ENCODE measurements around the gene PRIMPOL. TPM values are rescaled to one million over a fixed set of nuclear protein-coding genes. Genes with fewer than 3 reads are reported as not detected.
"Not testable (repeated sequence)": the region's sequence is repeated elsewhere in the genome, so short reads cannot be mapped to it uniquely, and the experiment has no call there.

PRIMPOL gene, protein sequence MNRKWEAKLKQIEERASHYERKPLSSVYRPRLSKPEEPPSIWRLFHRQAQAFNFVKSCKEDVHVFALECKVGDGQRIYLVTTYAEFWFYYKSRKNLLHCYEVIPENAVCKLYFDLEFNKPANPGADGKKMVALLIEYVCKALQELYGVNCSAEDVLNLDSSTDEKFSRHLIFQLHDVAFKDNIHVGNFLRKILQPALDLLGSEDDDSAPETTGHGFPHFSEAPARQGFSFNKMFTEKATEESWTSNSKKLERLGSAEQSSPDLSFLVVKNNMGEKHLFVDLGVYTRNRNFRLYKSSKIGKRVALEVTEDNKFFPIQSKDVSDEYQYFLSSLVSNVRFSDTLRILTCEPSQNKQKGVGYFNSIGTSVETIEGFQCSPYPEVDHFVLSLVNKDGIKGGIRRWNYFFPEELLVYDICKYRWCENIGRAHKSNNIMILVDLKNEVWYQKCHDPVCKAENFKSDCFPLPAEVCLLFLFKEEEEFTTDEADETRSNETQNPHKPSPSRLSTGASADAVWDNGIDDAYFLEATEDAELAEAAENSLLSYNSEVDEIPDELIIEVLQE
- 11.9 and 14.5 TPM in 2 replicates for total RNA-seq
- polyA plus RNA-seq, result 9.1 and 10.3 TPM in 2 replicates

DNA sequence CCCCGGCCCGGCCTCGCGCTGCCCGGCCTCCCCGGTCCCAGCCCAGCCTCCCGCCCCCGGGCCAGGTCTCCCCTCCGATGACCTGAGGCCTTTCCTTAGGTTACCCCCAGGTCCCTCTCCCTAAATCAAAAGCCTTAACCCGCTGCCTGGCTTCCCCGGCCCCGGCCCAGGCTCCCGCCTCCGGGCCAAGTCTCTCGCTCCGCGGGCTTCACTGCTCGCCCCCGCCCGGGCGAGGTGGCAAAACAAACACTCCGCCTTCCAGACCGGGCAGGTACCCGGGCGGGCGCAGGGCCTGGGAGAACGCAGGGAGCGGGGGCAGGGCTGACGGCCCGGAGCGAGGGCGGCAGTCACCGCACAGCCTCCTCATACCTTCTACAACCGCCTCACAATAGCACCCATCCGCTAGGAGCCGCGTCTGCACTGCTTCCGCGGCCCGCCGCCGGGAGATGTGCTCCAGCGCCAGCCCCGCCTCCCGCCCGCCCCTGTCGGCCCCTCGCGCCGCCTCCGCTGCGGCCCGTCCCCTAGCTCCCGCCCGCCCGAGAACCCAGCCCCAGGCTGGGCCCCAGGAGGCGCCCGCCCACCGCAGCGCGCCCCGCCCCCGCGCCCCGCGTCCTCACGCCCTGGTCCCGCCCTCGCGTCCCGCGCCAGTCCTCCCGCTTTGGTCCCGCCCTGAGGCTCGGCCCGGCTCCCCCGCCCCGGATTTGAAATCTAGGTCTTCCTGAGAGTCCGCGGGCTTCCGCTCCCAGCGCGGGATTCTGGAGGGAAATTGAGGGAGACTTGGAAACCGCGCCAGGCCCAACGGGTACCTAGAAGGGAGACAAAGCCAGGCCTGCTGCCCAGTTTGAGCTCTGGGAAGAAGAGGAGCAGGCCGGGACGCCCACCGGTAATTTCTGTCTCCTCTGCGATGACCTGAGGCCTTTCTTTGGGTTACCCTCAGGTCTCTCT is at the start of gene PRIMPOL, which contains the start of gene CASP3:
Gene PRIMPOL (plus strand): TSS at position 713 of the 945 bp plus-strand sequence. CDS start 7,403 bp downstream, outside the sequence.
Gene CASP3 (minus strand): TSS at position 422 of the 945 bp plus-strand sequence. CDS start 10,994 bp downstream, outside the sequence.
- Histone ChIP-seq H3K9me3 (ENCODE audit: low read depth) (no peaks in the 10 kb centered on the region), H3K36me3 (replicated peaks; ENCODE audit: insufficient read depth, low read depth) (no peaks in the 10 kb centered on the region), H3K4me1 (ENCODE audit: insufficient read depth) (peaks cover 26% of the 10 kb centered on the region), H3K4me3 (peak within 1 kb of the TSS; percentile 94), H3K27me3 (no peaks in the 10 kb centered on the region), H2AFZ (peak within 1 kb of the TSS; percentile 91), H3K27ac (peak within 1 kb of the TSS; percentile 99), H3K79me2 (peaks cover 55% of the 10 kb centered on the region), H4K20me1 (ENCODE audit: insufficient read depth, poor library complexity, severe bottlenecking) (peaks cover 24% of the 10 kb centered on the region), H3K4me2 (peak within 1 kb of the TSS; percentile 89), H3K9me2 (replicated peaks; ENCODE audit: insufficient read depth) (no peaks in the 10 kb centered on the region)
- TF ChIP-seq, protein P1, sequence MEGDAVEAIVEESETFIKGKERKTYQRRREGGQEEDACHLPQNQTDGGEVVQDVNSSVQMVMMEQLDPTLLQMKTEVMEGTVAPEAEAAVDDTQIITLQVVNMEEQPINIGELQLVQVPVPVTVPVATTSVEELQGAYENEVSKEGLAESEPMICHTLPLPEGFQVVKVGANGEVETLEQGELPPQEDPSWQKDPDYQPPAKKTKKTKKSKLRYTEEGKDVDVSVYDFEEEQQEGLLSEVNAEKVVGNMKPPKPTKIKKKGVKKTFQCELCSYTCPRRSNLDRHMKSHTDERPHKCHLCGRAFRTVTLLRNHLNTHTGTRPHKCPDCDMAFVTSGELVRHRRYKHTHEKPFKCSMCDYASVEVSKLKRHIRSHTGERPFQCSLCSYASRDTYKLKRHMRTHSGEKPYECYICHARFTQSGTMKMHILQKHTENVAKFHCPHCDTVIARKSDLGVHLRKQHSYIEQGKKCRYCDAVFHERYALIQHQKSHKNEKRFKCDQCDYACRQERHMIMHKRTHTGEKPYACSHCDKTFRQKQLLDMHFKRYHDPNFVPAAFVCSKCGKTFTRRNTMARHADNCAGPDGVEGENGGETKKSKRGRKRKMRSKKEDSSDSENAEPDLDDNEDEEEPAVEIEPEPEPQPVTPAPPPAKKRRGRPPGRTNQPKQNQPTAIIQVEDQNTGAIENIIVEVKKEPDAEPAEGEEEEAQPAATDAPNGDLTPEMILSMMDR (IDR thresholded peaks at IDR 0.05; ENCODE audit: poor library complexity), result peak; percentile 30
- TF ChIP-seq EZH2phosphoT487 (IDR thresholded peaks at IDR 0.05; ENCODE audit: low read depth, severe bottlenecking, unreplicated experiment), result no peak
- WGBS (ENCODE audit: low lambda C conversion rate, missing lambda C conversion rate), result 2% methylated on average over 42 of the region's 90 CpGs
- peak; percentile 98 for DNase-seq (ENCODE audit: low spot score)

- H3K4me2 ChIP-seq; H3K27ac ChIP-seq; H3K36me3 ChIP-seq (replicated peaks; ENCODE audit: insufficient read depth, low read depth); H3K79me2 ChIP-seq; H3K4me1 ChIP-seq (ENCODE audit: insufficient read depth); H4K20me1 ChIP-seq (ENCODE audit: insufficient read depth, poor library complexity, severe bottlenecking); H3K9me2 ChIP-seq (replicated peaks; ENCODE audit: insufficient read depth); H3K27me3 ChIP-seq; H3K9me3 ChIP-seq (ENCODE audit: low read depth); H3K4me3 ChIP-seq; H2AFZ ChIP-seq; DNase-seq (ENCODE audit: low spot score): not testable (repeated sequence)
- WGBS (ENCODE audit: low lambda C conversion rate, missing lambda C conversion rate), result 86% methylated on average over 8 of the region's 8 CpGs
These were observed 48.6 kb upstream of the PRIMPOL start for GRCh38 chr4:184600982-184601381.

DNA sequence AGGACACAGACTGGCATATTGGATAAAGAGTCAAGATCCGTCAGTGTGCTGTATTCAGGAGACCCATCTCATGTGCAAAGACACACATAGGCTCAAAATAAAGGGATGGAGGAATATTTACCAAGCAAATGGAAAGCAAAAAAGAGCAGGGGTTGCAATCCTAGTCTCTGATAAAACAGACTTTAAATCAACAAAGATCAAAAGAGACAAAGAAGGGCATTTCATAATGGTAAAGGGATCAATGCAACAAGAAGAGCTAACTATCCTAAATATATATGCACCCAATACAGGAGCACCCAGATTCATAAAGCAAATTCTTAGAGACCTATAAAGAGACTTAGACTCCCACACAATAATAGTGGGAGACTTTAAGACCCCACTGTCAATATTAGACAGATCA is 46.7 kb upstream of the PRIMPOL start:
- not testable (repeated sequence) for H3K79me2 ChIP-seq; H4K20me1 ChIP-seq (ENCODE audit: insufficient read depth, poor library complexity, severe bottlenecking); H3K4me1 ChIP-seq (ENCODE audit: insufficient read depth); H3K27ac ChIP-seq; H3K4me3 ChIP-seq; H3K4me2 ChIP-seq; H3K27me3 ChIP-seq; H3K9me3 ChIP-seq (ENCODE audit: low read depth); H3K9me2 ChIP-seq (replicated peaks; ENCODE audit: insufficient read depth); DNase-seq (ENCODE audit: low spot score); H3K36me3 ChIP-seq (replicated peaks; ENCODE audit: insufficient read depth, low read depth); H2AFZ ChIP-seq
- WGBS (ENCODE audit: low lambda C conversion rate, missing lambda C conversion rate), result 0% methylated on average over 1 of the region's 1 CpG

DNA sequence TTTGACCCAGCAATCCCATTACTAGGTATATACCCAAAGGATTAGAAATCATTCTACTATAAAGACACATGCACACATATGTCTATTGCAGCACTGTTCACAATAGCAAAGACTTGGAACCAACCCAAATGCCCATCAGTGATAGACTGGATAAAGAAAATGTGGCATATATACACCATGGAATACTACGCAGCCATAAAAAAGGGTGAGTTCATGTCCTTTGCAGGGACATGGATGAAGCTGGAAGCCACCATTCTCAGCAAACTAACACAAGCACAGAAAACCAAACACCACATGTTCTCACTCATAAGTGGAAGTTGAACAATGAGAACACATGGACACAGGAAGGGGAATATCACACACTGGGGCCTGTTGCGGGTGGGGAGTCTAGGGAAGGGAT is 42.1 kb upstream of the PRIMPOL start:
- not testable (repeated sequence) for H3K9me2 ChIP-seq (replicated peaks; ENCODE audit: insufficient read depth); H3K27me3 ChIP-seq; H3K27ac ChIP-seq; H2AFZ ChIP-seq; H3K4me2 ChIP-seq; H3K9me3 ChIP-seq (ENCODE audit: low read depth); H3K4me1 ChIP-seq (ENCODE audit: insufficient read depth); H3K79me2 ChIP-seq; H4K20me1 ChIP-seq (ENCODE audit: insufficient read depth, poor library complexity, severe bottlenecking); DNase-seq (ENCODE audit: low spot score); H3K4me3 ChIP-seq; H3K36me3 ChIP-seq (replicated peaks; ENCODE audit: insufficient read depth, low read depth)
- 74% methylated on average over 2 of the region's 2 CpGs for WGBS (ENCODE audit: low lambda C conversion rate, missing lambda C conversion rate)

All from hepatocyte (in vitro differentiated cells).